ENCODE data around the gene GALNS. TPM values are rescaled to one million over a fixed set of nuclear protein-coding genes. Genes with fewer than 3 reads are reported as not detected.
A peak's percentile ranks its signal among the peaks of the same experiment; 100 is the strongest.

GALNS gene
- total RNA-seq, 8 experiments from 2014 or later: 4.9 to 45.6 (median 17.4) TPM

- Histone ChIP-seq H3K4me3 (peak overlapping the region; percentile 50 to 84 (median 61)), H3K27ac (peak overlapping the region in 1 of 2 donors; percentile 12), H3K4me1 (replicated peaks in 1 of 2) (peaks cover 6 to 20% of the 10 kb centered on the region in 2 donors)
- in situ Hi-C loops (cut with MboI; ENCODE audit: low pct_unique_long_range_greater_than_20kb in 2 of 9, low sequenced_read_pairs in 9 of 9, unreplicated experiment in 9 of 9): loop anchor here in 1 of 9 experiments (25.0 kb wide), 1 partner anchor 358 kb away; the partner anchor contains the start of gene CDH15
- 0 to 87% (median 0%) methylated on average over 1 to 3 of the region's 39 CpGs; no CpG with 5 or more reads in 6 of the 10 experiments for WGBS, 10 experiments
- ATAC-seq (replicated peaks in 6 of 8): peak in 6 of 8 experiments; percentile 13 to 71 (median 66)
Measured at GRCh38 chr16:88804552-88805339, 52.0 kb downstream of the GALNS start.

DNA sequence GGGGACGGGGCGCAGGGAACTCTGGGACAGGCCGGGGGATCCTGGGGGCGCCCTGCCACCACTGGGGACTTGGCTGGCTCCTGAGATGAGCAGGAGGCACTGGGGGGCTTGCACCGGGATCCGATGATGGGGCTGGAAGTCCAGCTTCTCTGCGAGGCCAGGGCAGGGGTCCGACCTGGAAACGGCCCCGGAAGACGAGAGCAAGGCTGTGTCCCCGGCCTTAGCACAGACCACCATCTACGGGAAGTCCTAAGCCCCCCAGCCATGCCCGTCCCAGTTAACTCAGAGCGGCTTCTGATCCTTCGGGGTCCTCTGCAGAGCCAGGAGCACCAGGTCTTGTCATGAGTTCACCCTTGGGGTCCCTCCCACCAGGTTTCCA is 52.6 kb downstream of the GALNS start:
- WGBS, 10 experiments: 8% methylated on average over 5 of the region's 16 CpGs; no CpG with 5 or more reads in 9 of the 10 experiments
- H3K27ac ChIP-seq: peak overlapping the region in 1 of 2 donors; percentile 12

GRCh38 chr16:88803264-88803987 is 53.3 kb downstream of the GALNS start, which contains the start of gene CDT1:
CDT1 (plus strand) TSS chr16:88803789; CDS start chr16:88803832, 43 bp downstream.
- in situ Hi-C loops (cut with MboI; ENCODE audit: low pct_unique_long_range_greater_than_20kb in 2 of 9, low sequenced_read_pairs in 9 of 9, unreplicated experiment in 9 of 9): loop anchor here in 1 of 9 experiments (25.0 kb wide), 1 partner anchor 359 kb away; the partner anchor contains the start of gene CDH15
- ATAC-seq (replicated peaks in 6 of 8): peak; percentile 26 to 60 (median 52)
- H3K4me1 ChIP-seq (replicated peaks in 1 of 2): peaks cover 6 to 20% of the 10 kb centered on the region in 2 donors
- WGBS, 10 experiments: 0% methylated on average over 2 to 7 of the region's 98 CpGs; no CpG with 5 or more reads in 8 of the 10 experiments
- H3K27ac ChIP-seq: peak within 1 kb of the TSS; percentile 30 to 56
- peak within 1 kb of the TSS; percentile 50 to 84 (median 61) for H3K4me3 ChIP-seq

More for the DNA sequence above, 52.6 kb downstream of the GALNS start:
- peak in 5 of 8 experiments; percentile 3 to 14 (median 12) for ATAC-seq (replicated peaks in 6 of 8)
- in situ Hi-C loops (cut with MboI; ENCODE audit: low pct_unique_long_range_greater_than_20kb in 2 of 9, low sequenced_read_pairs in 9 of 9, unreplicated experiment in 9 of 9): loop anchor here in 1 of 9 experiments (25.0 kb wide), 1 partner anchor 358 kb away; the partner anchor contains the start of gene CDH15
- Histone ChIP-seq H3K4me3 (peak overlapping the region; percentile 50 to 84 (median 61)), H3K4me1 (replicated peaks in 1 of 2) (peaks cover 6 to 20% of the 10 kb centered on the region in 2 donors)

- Histone ChIP-seq H3K4me1 (replicated peaks in 1 of 2) (peaks cover 5 to 19% of the 10 kb centered on the region in 2 donors), H3K4me3 (no peak overlapping the region), H3K27ac (no peak overlapping the region)
- ATAC-seq (replicated peaks in 6 of 8): no peak
- in situ Hi-C loops (cut with MboI; ENCODE audit: low pct_unique_long_range_greater_than_20kb in 2 of 9, low sequenced_read_pairs in 9 of 9, unreplicated experiment in 9 of 9): loop anchor here in 1 of 9 experiments (25.0 kb wide), 1 partner anchor 362 kb away; the partner anchor contains the start of gene CDH15
- WGBS, 10 experiments: 67 to 100% (median 85%) methylated on average over 1 to 5 of the region's 6 CpGs; no CpG with 5 or more reads in 1 of the 10 experiments
Measured at GRCh38 chr16:88800277-88800592, 56.5 kb downstream of the GALNS start.

DNA sequence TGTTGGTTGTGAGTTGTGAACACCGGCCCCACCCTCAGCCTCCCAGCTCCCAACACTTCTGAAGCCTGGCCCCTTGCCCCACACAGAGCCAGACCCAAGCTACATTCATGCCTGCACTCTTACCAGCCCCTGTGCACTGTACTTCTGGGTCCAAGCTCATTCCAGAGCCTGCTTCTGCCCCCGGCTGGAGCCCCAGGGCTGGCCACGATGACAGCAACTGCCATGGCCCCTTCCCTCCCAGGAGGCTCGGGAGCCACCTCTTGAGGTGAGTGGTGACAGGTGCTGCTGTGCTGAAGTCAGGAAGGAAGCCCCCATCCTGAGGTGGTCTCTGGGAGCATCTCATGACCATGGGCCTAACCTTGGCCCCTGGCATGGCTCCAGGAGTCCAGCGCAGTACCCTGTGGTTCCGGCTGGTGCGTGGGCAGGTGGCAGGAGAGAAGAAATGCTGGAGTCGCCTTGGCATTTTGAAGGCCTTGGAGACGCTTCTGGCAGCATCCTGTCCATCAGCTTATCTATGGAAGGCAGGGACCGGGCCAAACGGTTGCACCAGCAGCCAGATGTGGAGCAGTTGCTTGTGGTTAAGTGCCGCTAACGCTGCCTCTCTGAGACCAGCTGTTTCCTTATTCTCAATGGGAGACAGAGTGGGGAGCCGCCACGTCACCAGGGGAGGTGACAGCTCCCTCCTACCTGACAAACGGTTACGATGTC is 57.0 kb downstream of the GALNS start:
- Histone ChIP-seq H3K27ac (no peak overlapping the region), H3K4me1 (replicated peaks in 1 of 2) (peaks cover 0 to 14% of the 10 kb centered on the region in 2 donors), H3K4me3 (no peak overlapping the region)
- ATAC-seq (replicated peaks in 6 of 8): no peak
- 10 to 92% (median 88%) methylated on average over 2 to 7 of the region's 17 CpGs; no CpG with 5 or more reads in 5 of the 10 experiments for WGBS, 10 experiments
- in situ Hi-C loops (cut with MboI; ENCODE audit: low pct_unique_long_range_greater_than_20kb in 2 of 9, low sequenced_read_pairs in 9 of 9, unreplicated experiment in 9 of 9): loop anchor here in 1 of 9 experiments (25.0 kb wide), 1 partner anchor 363 kb away; the partner anchor contains the start of gene CDH15

DNA sequence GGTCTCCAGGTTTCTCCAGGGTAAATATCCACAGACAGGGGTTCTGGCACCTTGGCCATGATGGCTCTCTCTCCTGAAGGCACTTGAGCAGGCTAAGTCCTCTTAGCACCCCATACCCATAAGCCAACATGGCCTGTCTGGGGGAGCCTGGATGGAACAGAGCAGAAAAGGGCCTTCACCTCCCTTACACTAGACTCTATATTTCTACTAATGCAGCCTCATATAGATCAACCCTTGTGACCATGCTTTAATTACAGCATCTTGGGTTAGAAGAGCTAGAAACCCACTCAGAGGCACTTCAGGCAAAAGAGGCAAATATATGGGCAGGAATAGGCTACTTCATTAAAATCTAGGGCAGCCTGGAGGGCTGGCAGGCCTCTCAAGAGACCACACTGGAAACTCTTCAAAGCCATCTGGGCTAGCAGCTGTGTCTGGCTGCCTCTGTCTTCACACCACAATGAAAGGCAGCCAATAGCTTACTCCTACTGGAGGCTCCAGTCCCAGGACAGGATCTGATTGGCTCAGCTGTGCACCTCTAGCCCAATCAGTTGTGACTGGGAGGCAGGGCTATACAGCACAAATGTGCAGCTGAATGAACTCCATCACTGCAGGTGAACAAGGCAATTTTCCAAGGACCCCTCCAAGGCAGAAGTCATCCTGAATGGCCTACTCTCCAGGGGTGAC is 57.8 kb downstream of the GALNS start:
- no peak for ATAC-seq (replicated peaks in 6 of 8)
- Histone ChIP-seq H3K4me3 (no peak overlapping the region), H3K27ac (no peak overlapping the region), H3K4me1 (replicated peaks in 1 of 2) (peaks cover 0 to 7% of the 10 kb centered on the region in 2 donors)
- in situ Hi-C loops (cut with MboI; ENCODE audit: low pct_unique_long_range_greater_than_20kb in 2 of 9, low sequenced_read_pairs in 9 of 9, unreplicated experiment in 9 of 9): no loop called here

GRCh38 chr16:88798073-88798472 is 58.7 kb downstream of the GALNS start:
- in situ Hi-C loops (cut with MboI; ENCODE audit: low pct_unique_long_range_greater_than_20kb in 2 of 9, low sequenced_read_pairs in 9 of 9, unreplicated experiment in 9 of 9): no loop called here
- no peak overlapping the region for H3K4me3 ChIP-seq
- no peak overlapping the region for H3K27ac ChIP-seq
- peaks cover 0 to 9% of the 10 kb centered on the region in 2 donors for H3K4me1 ChIP-seq (replicated peaks in 1 of 2)
- WGBS, 10 experiments: 81 to 100% (median 87%) methylated on average over 1 to 4 of the region's 4 CpGs; no CpG with 5 or more reads in 3 of the 10 experiments
- ATAC-seq (replicated peaks in 6 of 8): no peak

GRCh38 chr16:88796278-88796677 is 60.5 kb downstream of the GALNS start:
- in situ Hi-C loops (cut with MboI; ENCODE audit: low pct_unique_long_range_greater_than_20kb in 2 of 9, low sequenced_read_pairs in 9 of 9, unreplicated experiment in 9 of 9): no loop called here
- Histone ChIP-seq H3K4me3 (no peak overlapping the region), H3K27ac (no peak overlapping the region), H3K4me1 (replicated peaks in 1 of 2) (peaks cover 0 to 10% of the 10 kb centered on the region in 2 donors)
- ATAC-seq (replicated peaks in 6 of 8): no peak
- WGBS, 10 experiments: 76 to 86% (median 83%) methylated on average over 1 to 3 of the region's 4 CpGs; no CpG with 5 or more reads in 7 of the 10 experiments

GRCh38 chr16:88793251-88793954 is 63.3 kb downstream of the GALNS start:
- Histone ChIP-seq H3K4me1 (replicated peaks in 1 of 2) (peaks cover 0 to 19% of the 10 kb centered on the region in 2 donors), H3K4me3 (no peak overlapping the region), H3K27ac (no peak overlapping the region)
- WGBS, 10 experiments: 30 to 44% methylated on average over 3 to 4 of the region's 35 CpGs; no CpG with 5 or more reads in 8 of the 10 experiments
- in situ Hi-C loops (cut with MboI; ENCODE audit: low pct_unique_long_range_greater_than_20kb in 2 of 9, low sequenced_read_pairs in 9 of 9, unreplicated experiment in 9 of 9): no loop called here
- peak in 4 of 8 experiments; percentile 11 to 19 (median 15) for ATAC-seq (replicated peaks in 6 of 8)

- in situ Hi-C loops (cut with MboI; ENCODE audit: low pct_unique_long_range_greater_than_20kb in 2 of 9, low sequenced_read_pairs in 9 of 9, unreplicated experiment in 9 of 9): no loop called here
- WGBS, 10 experiments: 60 to 100% (median 91%) methylated on average over 1 to 7 of the region's 12 CpGs; no CpG with 5 or more reads in 4 of the 10 experiments
- Histone ChIP-seq H3K27ac (no peak overlapping the region), H3K4me3 (no peak overlapping the region), H3K4me1 (replicated peaks in 1 of 2) (peaks cover 0 to 19% of the 10 kb centered on the region in 2 donors)
- peak in 6 of 8 experiments; percentile 14 to 33 (median 18) for ATAC-seq (replicated peaks in 6 of 8)
Measured at GRCh38 chr16:88792668-88793250, 64.0 kb downstream of the GALNS start.

- WGBS, 10 experiments: 33 to 84% (median 56%) methylated on average over 1 to 5 of the region's 13 CpGs; no CpG with 5 or more reads in 6 of the 10 experiments
- peak; percentile 19 to 74 (median 36) for ATAC-seq (replicated peaks in 6 of 8)
- Histone ChIP-seq H3K27ac (no peak overlapping the region), H3K4me1 (replicated peaks in 1 of 2) (peaks cover 0 to 19% of the 10 kb centered on the region in 2 donors), H3K4me3 (no peak overlapping the region)
- in situ Hi-C loops (cut with MboI; ENCODE audit: low pct_unique_long_range_greater_than_20kb in 2 of 9, low sequenced_read_pairs in 9 of 9, unreplicated experiment in 9 of 9): no loop called here
Measured at GRCh38 chr16:88792078-88792550, 64.6 kb downstream of the GALNS start.

All from motor neuron (in vitro differentiated cells).